OCI-LY7 (cell line): Measurements from ENCODE around the gene HBA2. TPM values are rescaled to one million over a fixed set of nuclear protein-coding genes. Genes with fewer than 3 reads are reported as not detected.
A peak's percentile ranks its signal among the peaks of the same experiment; 100 is the strongest.

Source experiments
- BruUV-seq: library from RNA; stranded (reverse); fragments of 400-500 nt; replicated peaks from 2 replicates; lab custom pipeline; 2021; lab: Mats Ljungman, UMichigan
- CTCF ChIA-PET: fragments of 300-600 bp; sonication (Branson Sonifier 250); formaldehyde crosslinking; loops from one replicate; lab custom pipeline; 2022; ENCODE audit warnings: antibody characterized with exemption; ENCODE audit not compliant: unreplicated experiment; lab: Charles Lee
- POLR2A ChIA-PET: fragments of 300-600 bp; sonication (Branson Sonifier 250); formaldehyde crosslinking; loops from one replicate; lab custom pipeline; 2022; ENCODE audit warnings: antibody characterized with exemption; lab: Charles Lee
- DNase-seq: peaks from one replicate; pipeline ENCODE4 v3.0.0-alpha.2; 2015; ENCODE audit warnings: low spot score
- H2AFZ ChIP-seq: fragments of 200-600 bp; sonication (generic), shearing (Covaris generic); 2 replicates; pipeline ENCODE4 v1.6.1; 2014; ENCODE audit warnings: mild to moderate bottlenecking, antibody characterized with exemption, low read length, moderate library complexity
- H3K27ac ChIP-seq: fragments of 200-600 bp; sonication (generic); 2 replicates; pipeline ENCODE4 v1.5.1; 2014; ENCODE audit warnings: mixed run types, low read depth, mild to moderate bottlenecking, moderate library complexity, low read length, inconsistent platforms; ENCODE audit not compliant: poor library complexity, severe bottlenecking
- H3K36me3 ChIP-seq: fragments of 200-600 bp; sonication (generic); 2 replicates; pipeline ENCODE4 v1.6.1; 2014; ENCODE audit warnings: mild to moderate bottlenecking, antibody characterized with exemption, low read length, moderate library complexity, mixed read lengths; ENCODE audit not compliant: insufficient read depth
- H3K4me1 ChIP-seq: fragments of 200-600 bp; sonication (generic); 2 replicates; pipeline ENCODE4 v1.5.1; 2014; ENCODE audit warnings: mild to moderate bottlenecking, low read length; ENCODE audit not compliant: insufficient read depth, poor library complexity, severe bottlenecking
- H3K4me2 ChIP-seq: fragments of 200-600 bp; sonication (generic); 2 replicates; pipeline ENCODE4 v1.6.1; 2014; ENCODE audit warnings: mild to moderate bottlenecking, low read length
- H3K4me3 ChIP-seq: fragments of 200-600 bp; sonication (generic); 2 replicates; pipeline ENCODE4 v1.5.1; 2014; ENCODE audit warnings: mild to moderate bottlenecking, low read depth, low read length; ENCODE audit not compliant: poor library complexity, severe bottlenecking
- H3K79me2 ChIP-seq: fragments of 200-600 bp; sonication (generic); 2 replicates; pipeline ENCODE4 v1.6.1; 2016; ENCODE audit warnings: low read depth, mild to moderate bottlenecking, low read length, moderate library complexity, mixed read lengths; ENCODE audit not compliant: insufficient read depth
- H3K9me2 ChIP-seq: fragments of 200-600 bp; sonication (generic); 2 replicates; pipeline ENCODE4 v1.6.1; 2016; ENCODE audit warnings: mild to moderate bottlenecking, low read length, mixed read lengths; ENCODE audit not compliant: insufficient read depth
- H3K9me3 ChIP-seq: fragments of 200-600 bp; sonication (generic); 2 replicates; pipeline ENCODE4 v1.6.1; 2014; ENCODE audit warnings: mild to moderate bottlenecking, mixed run types, low read length, mixed read lengths
- H4K20me1 ChIP-seq: fragments of 200-600 bp; sonication (generic); 2 replicates; pipeline ENCODE4 v1.6.1; 2014; ENCODE audit warnings: mild to moderate bottlenecking, antibody characterized with exemption, low read length, moderate library complexity, mixed read lengths; ENCODE audit not compliant: insufficient read depth
- EZH2phosphoT487 ChIP-seq: fragments of 200-600 bp; sonication (generic); IDR thresholded peaks from 2 replicates; pipeline ENCODE4 v1.6.1; 2018; ENCODE audit warnings: low read depth, borderline replicate concordance, mild to moderate bottlenecking, mixed run types, antibody characterized with exemption, low read length, moderate library complexity, mixed read lengths
- intact Hi-C: fragments of 100-400 bp; cut with micrococcal nuclease; formaldehyde crosslinking; loops from one replicate; pipeline ENCODE4 v1.10.0; 2022; ENCODE audit not compliant: unreplicated experiment
- total RNA-seq, 2 experiments: library from RNA; depleted of rRNA in 1 of 2; stranded (reverse); fragments of >200 nt in 1 of 2; shearing (Covaris generic) in 1 of 2; gene quantifications; 2 replicates each; pipeline ENCODE4 v1.2.3, GENCODE V29; 2014 to 2022
- TF ChIP-seq, protein P1 (sequence below): fragments of 200-600 bp; sonication (generic); conservative IDR thresholded peaks from 2 replicates; pipeline ENCODE4 v1.5.1; 2014; ENCODE audit warnings: mild to moderate bottlenecking, antibody characterized with exemption, low read length, moderate library complexity, mixed read lengths

Gene HBA2
- total RNA-seq, 2 experiments from 2014 or later: not detected

DNA sequence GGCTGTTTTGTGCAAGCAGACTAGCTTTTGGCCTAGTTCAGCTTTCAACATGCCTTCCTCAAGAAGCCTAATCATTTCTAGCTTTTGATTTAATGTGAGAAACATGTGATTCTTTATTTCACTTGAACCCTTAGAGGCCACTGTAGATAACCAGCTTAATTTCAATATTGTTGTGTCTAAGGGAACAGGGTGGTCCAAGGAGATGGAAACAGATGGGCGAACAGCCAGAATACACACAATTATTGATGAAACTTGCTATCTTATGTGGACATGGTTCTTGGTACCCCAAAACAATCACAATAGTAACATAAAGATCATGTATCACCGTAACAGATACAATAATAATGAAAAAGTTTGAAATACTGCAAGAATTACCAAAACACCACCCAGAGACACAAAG lies 39.0 kb upstream of the HBA2 start:
- H3K9me2 ChIP-seq: no peaks in the 10 kb centered on the region
- TF ChIP-seq, protein P1, sequence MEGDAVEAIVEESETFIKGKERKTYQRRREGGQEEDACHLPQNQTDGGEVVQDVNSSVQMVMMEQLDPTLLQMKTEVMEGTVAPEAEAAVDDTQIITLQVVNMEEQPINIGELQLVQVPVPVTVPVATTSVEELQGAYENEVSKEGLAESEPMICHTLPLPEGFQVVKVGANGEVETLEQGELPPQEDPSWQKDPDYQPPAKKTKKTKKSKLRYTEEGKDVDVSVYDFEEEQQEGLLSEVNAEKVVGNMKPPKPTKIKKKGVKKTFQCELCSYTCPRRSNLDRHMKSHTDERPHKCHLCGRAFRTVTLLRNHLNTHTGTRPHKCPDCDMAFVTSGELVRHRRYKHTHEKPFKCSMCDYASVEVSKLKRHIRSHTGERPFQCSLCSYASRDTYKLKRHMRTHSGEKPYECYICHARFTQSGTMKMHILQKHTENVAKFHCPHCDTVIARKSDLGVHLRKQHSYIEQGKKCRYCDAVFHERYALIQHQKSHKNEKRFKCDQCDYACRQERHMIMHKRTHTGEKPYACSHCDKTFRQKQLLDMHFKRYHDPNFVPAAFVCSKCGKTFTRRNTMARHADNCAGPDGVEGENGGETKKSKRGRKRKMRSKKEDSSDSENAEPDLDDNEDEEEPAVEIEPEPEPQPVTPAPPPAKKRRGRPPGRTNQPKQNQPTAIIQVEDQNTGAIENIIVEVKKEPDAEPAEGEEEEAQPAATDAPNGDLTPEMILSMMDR: no peak
- no peak for TF ChIP-seq EZH2phosphoT487
- peaks cover 8% of the 10 kb centered on the region; the same call in 1 of the 2 replicates for H3K36me3 ChIP-seq
- no peak for DNase-seq
- no peak overlapping the region for H3K27ac ChIP-seq
- H3K9me3 ChIP-seq: no peaks in the 10 kb centered on the region
- no peaks in the 10 kb centered on the region for H4K20me1 ChIP-seq
- peaks cover 10% of the 10 kb centered on the region for H3K4me1 ChIP-seq
- H3K4me3 ChIP-seq: no peak overlapping the region
- no peak overlapping the region for H2AFZ ChIP-seq
- intact Hi-C loops: no loop called here
- H3K79me2 ChIP-seq: peaks cover 43% of the 10 kb centered on the region
- POLR2A ChIA-PET: interaction anchor here (0.8 kb wide), 1 partner anchor 16 kb away, joined by 3 read pairs; no protein-coding TSS in a partner anchor
- H3K4me2 ChIP-seq: no peak overlapping the region
- TSS peak; percentile 43 for BruUV-seq
- CTCF ChIA-PET: no interaction called here

DNA sequence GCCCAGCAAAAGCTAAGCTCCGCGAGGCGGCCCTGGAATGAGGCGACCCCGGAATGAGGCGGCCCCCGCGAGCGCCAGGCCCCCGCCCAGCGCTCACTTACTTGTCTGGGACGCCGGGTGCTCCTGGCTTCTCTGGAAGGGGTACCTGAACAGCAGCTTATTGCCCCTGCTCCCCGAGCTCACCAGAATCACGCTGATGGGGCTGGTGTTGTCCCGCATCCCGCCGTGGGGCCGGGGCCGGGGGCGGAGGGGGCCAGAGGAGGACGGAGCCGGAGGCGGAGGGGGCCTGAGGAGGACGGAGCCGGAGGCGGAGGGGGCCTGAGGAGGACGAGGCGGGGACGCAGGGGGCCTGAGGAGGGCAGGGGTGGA lies 34.6 kb upstream of the HBA2 start:
- peak overlapping the region; percentile 68 for H3K27ac ChIP-seq
- H3K4me3 ChIP-seq: peak overlapping the region; percentile 83
- ChIA-PET CTCF (no interaction called here), POLR2A (interaction anchor here (0.7 to 0.8 kb wide), 2 partner anchors 13 to 233 kb away, joined by 3 to 4 read pairs; no protein-coding TSS in a partner anchor)
- intact Hi-C loops: no loop called here
- no peaks in the 10 kb centered on the region for H3K9me2 ChIP-seq
- no TSS peak for BruUV-seq
- TF ChIP-seq, protein P1: no peak
- TF ChIP-seq EZH2phosphoT487: no peak
- peak overlapping the region; percentile 67 for H2AFZ ChIP-seq
- H3K4me2 ChIP-seq: peak overlapping the region; percentile 64
- H3K4me1 ChIP-seq: peaks cover 10% of the 10 kb centered on the region
- H4K20me1 ChIP-seq: no peaks in the 10 kb centered on the region
- H3K9me3 ChIP-seq: no peaks in the 10 kb centered on the region
- peak; percentile 56 for DNase-seq
- H3K36me3 ChIP-seq: no peaks in the 10 kb centered on the region
- H3K79me2 ChIP-seq: peaks cover 43% of the 10 kb centered on the region

DNA sequence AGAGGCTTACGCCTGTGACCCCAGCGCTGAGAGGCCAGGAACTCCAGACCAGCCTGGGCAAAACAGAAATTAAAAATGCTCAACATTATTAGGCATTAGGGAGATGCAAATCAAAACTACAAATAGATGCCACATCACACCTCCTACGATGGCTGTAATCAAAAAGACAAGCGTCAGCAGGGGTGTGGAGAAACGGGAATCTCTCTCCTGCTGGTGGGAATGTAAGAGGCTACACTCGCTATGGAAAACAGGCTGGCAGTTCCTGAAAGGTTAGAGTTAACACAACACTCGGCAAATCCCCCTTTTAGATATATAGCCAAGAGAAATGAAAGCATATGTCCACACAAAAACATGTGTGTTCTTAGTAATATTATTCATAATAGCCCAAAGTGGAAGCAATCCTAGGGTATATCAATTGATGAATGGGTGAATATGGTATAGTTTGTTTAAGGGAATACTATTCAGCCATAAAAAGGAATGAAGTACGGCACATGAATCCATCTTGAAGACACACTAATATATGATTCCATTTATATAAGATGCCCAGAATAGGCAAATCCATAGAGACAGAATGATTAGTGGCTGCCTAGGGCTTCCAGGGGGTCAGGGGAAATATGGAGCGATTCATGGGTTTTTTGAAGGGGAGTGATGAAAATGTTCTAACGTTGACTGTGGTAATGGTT lies 32.4 kb upstream of the HBA2 start:
- no peak overlapping the region for H3K27ac ChIP-seq
- no peaks in the 10 kb centered on the region for H3K9me3 ChIP-seq
- peaks cover 10% of the 10 kb centered on the region for H3K4me1 ChIP-seq
- BruUV-seq: no TSS peak
- H3K36me3 ChIP-seq: no peaks in the 10 kb centered on the region
- no peaks in the 10 kb centered on the region for H3K9me2 ChIP-seq
- POLR2A ChIA-PET: interaction anchor here (0.6 kb wide), 1 partner anchor 92 kb away, joined by 3 read pairs; no protein-coding TSS in a partner anchor
- intact Hi-C loops: no loop called here
- CTCF ChIA-PET: no interaction called here
- DNase-seq: no peak
- no peak overlapping the region for H3K4me2 ChIP-seq
- TF ChIP-seq, protein P1: no peak
- no peak for TF ChIP-seq EZH2phosphoT487
- no peak overlapping the region for H3K4me3 ChIP-seq
- H2AFZ ChIP-seq: no peak overlapping the region
- peaks cover 27% of the 10 kb centered on the region for H3K79me2 ChIP-seq
- H4K20me1 ChIP-seq: no peaks in the 10 kb centered on the region
